Hepatocyte (in vitro differentiated cells): Measurements from ENCODE around the gene PRRT3.

ENCODE experiments used
- CTCF ChIP-seq: fragments of 200-600 bp; sonication (generic); IDR thresholded peaks from 2 replicates; pipeline ENCODE4 v1.5.1; 2016; ENCODE audit warnings: antibody characterized with exemption, mild to moderate bottlenecking; ENCODE audit not compliant: poor library complexity
- EZH2 ChIP-seq: fragments of 200-600 bp; sonication (generic); IDR thresholded peaks from 2 replicates; pipeline ENCODE4 v1.6.1; 2016; ENCODE audit warnings: antibody characterized with exemption, mild to moderate bottlenecking, borderline replicate concordance

DNA sequence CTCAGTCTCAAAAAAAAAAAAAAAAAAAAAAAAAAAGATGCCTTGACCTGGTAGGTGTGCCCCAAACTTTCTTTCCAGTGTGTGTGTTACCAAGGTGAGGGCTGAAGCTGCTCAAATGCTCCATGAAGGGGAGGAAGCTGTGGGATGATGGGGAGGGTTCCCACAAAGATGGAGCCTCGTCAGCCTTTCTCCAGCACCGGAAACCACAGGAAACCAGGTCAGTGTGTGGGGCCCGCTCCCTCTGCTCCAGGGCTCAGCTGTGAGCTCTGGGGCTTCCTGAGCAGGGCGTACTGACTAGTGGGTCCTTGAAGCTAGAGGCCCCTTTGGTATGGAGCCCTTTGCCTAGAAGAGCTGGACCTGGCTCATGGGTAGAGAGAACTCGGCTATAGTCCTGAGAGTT is 50.2 kb downstream of the PRRT3 start:
- no peak for TF ChIP-seq CTCF
- no peak for TF ChIP-seq EZH2
